ENCODE measurements around the gene SEPTIN3.

SEPTIN3 gene

GRCh38 chr22:41964112-41964491, 5.1 kb upstream of the SEPTIN3 start:
- Histone ChIP-seq H3K79me2 (ENCODE audit: control insufficient read depth, low read length) (no peaks in the 10 kb centered on the region), H3K9me2 (replicated peaks; ENCODE audit: control insufficient read depth, low read length) (no peaks in the 10 kb centered on the region), H3K4me3 (ENCODE audit: low read length) (no peak overlapping the region), H3K36me3 (ENCODE audit: control insufficient read depth, low read length) (no peaks in the 10 kb centered on the region), H3F3A (ENCODE audit: control insufficient read depth, insufficient read depth) (peaks cover 2% of the 10 kb centered on the region; the same call in 1 of the 2 replicates), H3K4me1 (ENCODE audit: control insufficient read depth, low read length) (peaks cover 13% of the 10 kb centered on the region), H3K27me3 (ENCODE audit: control insufficient read depth, low read length) (no peaks in the 10 kb centered on the region), H3K27ac (ENCODE audit: low read depth, low read length) (no peak overlapping the region), H4K20me1 (ENCODE audit: control insufficient read depth, insufficient read depth, low read depth, low read length) (no peaks in the 10 kb centered on the region), H3K9me3 (ENCODE audit: control insufficient read depth, insufficient read depth, low read length) (no peaks in the 10 kb centered on the region), H3K4me2 (ENCODE audit: low read length) (no peak overlapping the region)
- TF ChIP-seq EZH2phosphoT487 (IDR thresholded peaks at IDR 0.05; ENCODE audit: borderline replicate concordance, low read length), result no peak
- TF ChIP-seq CTCF (IDR thresholded peaks at IDR 0.05; ENCODE audit: low read depth, low read length, poor library complexity, severe bottlenecking), result no peak

- H3K9me2 ChIP-seq (replicated peaks; ENCODE audit: control insufficient read depth, low read length), result no peaks in the 10 kb centered on the region
- H3K27ac ChIP-seq (ENCODE audit: low read depth, low read length), result no peak overlapping the region
- no peak overlapping the region for H3K4me3 ChIP-seq (ENCODE audit: low read length)
- H4K20me1 ChIP-seq (ENCODE audit: control insufficient read depth, insufficient read depth, low read depth, low read length), result no peaks in the 10 kb centered on the region
- no peaks in the 10 kb centered on the region for H3K9me3 ChIP-seq (ENCODE audit: control insufficient read depth, insufficient read depth, low read length)
- no peaks in the 10 kb centered on the region for H3F3A ChIP-seq (ENCODE audit: control insufficient read depth, insufficient read depth)
- no peaks in the 10 kb centered on the region for H3K27me3 ChIP-seq (ENCODE audit: control insufficient read depth, low read length)
- H3K4me1 ChIP-seq (ENCODE audit: control insufficient read depth, low read length), result no peaks in the 10 kb centered on the region
- H3K4me2 ChIP-seq (ENCODE audit: low read length), result no peak overlapping the region
- no peak for TF ChIP-seq CTCF (IDR thresholded peaks at IDR 0.05; ENCODE audit: low read depth, low read length, poor library complexity, severe bottlenecking)
- no peak for TF ChIP-seq EZH2phosphoT487 (IDR thresholded peaks at IDR 0.05; ENCODE audit: borderline replicate concordance, low read length)
- H3K36me3 ChIP-seq (ENCODE audit: control insufficient read depth, low read length), result no peaks in the 10 kb centered on the region
- no peaks in the 10 kb centered on the region for H3K79me2 ChIP-seq (ENCODE audit: control insufficient read depth, low read length)
Observed at GRCh38 chr22:41966225-41966606, 3.0 kb upstream of the SEPTIN3 start.

GRCh38 chr22:41966607-41967240, 2.5 kb upstream of the SEPTIN3 start:
- Histone ChIP-seq H3K36me3 (ENCODE audit: control insufficient read depth, low read length) (no peaks in the 10 kb centered on the region), H3K4me3 (ENCODE audit: low read length) (no peak overlapping the region), H3K27me3 (ENCODE audit: control insufficient read depth, low read length) (peaks cover 1% of the 10 kb centered on the region; the same call in 1 of the 2 replicates), H3K79me2 (ENCODE audit: control insufficient read depth, low read length) (no peaks in the 10 kb centered on the region), H3K4me2 (ENCODE audit: low read length) (no peak overlapping the region), H3K4me1 (ENCODE audit: control insufficient read depth, low read length) (no peaks in the 10 kb centered on the region), H3K9me2 (replicated peaks; ENCODE audit: control insufficient read depth, low read length) (no peaks in the 10 kb centered on the region), H4K20me1 (ENCODE audit: control insufficient read depth, insufficient read depth, low read depth, low read length) (no peaks in the 10 kb centered on the region), H3K27ac (ENCODE audit: low read depth, low read length) (no peak overlapping the region), H3F3A (ENCODE audit: control insufficient read depth, insufficient read depth) (no peaks in the 10 kb centered on the region), H3K9me3 (ENCODE audit: control insufficient read depth, insufficient read depth, low read length) (no peaks in the 10 kb centered on the region)
- TF ChIP-seq CTCF (IDR thresholded peaks at IDR 0.05; ENCODE audit: low read depth, low read length, poor library complexity, severe bottlenecking) (peak; percentile 59), EZH2phosphoT487 (IDR thresholded peaks at IDR 0.05; ENCODE audit: borderline replicate concordance, low read length) (no peak)
